SW480 (cell line): ENCODE measurements around the gene ARSB.

Experiments used
- DNase-seq: peaks from one replicate; pipeline ENCODE4 v3.0.0-alpha.2; 2016; ENCODE audit warnings: low spot score

ARSB gene

DNA sequence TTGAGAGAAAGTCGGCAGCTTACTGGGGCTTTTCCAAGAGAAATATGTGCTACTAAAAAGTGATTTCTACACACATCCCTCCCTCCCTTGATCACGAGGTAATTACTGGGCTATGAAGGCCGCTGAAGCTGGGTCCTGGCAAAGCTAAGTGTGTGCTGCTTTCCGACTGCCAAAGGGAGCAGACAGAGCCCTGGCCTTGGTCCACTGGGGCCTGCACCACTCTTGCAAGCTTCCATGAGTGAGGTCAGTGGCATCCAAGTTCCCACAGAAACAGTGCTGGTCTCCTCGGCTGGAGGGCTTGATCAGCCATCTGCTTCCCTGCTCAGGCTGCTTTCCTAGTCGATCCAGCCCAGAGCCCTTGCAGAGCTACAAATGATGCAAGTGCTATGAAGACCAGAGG, 181.8 kb downstream of the ARSB start:
- DNase-seq, result no peak

DNA sequence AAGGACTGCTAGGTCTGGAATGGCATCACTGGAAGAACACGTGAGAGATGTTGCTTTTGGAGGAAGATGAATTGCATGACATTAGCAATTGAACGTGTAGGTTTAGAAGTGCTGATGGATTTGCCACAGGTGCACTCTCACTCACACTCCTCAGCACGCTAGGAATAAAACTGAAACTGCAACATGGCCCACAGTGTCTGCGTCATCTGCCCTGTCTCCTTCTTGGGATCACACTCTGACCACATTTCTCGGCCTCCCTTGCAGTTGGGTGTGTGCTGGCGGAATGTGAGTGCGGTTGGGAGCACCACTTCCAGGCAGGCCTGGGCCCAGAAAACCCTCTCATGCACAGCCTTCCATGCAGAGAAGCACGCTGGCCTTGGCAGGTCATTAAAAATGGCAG, 183.7 kb downstream of the ARSB start:
- no peak for DNase-seq

DNA sequence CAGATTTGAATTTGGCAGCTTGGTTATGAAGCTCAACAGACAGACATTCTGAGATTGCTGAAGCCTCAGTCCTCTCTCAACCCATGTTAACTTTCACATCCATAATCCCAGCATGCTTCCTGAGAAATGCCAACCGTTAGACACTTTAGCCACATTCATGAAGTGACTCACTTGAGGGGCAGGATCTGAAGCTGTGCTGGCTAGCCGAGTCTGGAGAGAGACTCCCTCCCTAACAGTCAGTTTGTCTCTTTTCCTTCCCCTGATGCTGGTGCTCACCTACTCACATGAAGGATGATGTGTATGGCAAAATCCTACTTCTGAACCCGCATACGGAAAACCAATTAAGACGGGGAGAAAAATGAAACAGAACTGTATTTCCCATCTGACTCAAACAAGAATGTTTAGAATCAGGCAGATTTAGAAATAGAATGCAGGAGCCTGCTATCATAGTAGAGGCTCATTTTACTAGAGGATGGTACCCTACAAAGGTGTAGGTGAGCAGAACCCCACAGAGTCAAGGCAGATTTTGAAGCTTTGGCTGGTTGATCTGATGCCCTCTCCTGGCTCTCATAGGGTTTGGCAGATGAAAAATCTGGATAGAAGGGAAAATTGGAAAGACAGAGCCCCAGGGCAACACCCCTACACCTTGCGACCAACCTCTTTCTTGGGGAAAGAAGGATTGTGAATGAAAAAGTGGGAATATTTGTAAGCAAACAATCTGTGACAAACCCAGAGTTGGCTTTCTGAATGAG, 185.7 kb downstream of the ARSB start:
- no peak for DNase-seq

DNA sequence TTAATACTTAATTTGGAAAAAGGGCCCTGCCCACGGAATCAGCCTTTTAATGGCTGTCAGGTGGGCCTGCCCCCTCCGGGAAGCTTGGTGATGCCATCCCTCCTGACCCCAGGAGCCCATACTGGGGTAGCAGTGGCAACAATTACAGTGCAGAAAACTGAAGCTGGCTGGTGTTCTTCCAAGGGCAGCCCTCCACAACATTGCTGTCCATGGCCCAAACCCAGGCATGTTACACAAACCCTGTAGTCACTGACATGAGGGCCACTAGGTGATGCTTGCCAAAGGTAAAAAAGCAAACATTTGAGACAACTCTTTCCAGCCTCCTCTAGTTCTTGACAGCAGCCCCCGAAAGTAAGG, 186.5 kb downstream of the ARSB start:
- no peak for DNase-seq

DNA sequence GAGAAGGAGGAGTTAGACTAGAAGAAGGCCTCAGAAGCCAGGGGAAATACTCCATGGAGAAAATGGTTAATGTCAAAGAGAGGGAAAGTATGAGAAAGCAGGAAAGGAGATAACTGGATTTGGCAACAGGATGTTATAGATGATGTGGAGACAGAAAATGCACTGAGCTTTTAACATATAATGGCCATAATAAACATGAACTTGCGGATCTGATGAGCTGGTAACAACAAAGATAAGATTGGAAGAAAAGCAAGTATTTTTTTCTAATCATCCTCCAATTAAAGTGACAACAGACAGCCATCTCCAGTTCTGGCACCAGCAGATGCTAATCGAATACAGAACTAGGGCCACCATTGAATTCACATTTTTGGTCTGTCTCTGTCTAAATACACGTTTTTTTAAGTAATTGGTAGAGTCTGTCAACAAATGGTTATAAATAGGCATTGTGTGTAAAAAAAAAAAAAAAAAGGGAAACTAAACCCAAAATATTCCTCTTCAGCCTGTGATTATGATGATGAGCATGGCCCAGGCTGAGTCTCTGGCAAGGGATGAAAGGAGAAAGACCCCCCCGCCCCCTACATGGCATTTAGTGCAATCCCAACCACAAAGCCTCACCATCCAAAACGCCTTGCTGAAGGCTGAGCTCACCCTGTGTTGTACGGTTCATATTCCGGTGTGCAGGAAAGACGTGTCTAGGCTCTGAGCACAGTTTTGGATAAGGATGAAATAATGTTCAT, 187.0 kb downstream of the ARSB start:
- DNase-seq, result no peak

DNA sequence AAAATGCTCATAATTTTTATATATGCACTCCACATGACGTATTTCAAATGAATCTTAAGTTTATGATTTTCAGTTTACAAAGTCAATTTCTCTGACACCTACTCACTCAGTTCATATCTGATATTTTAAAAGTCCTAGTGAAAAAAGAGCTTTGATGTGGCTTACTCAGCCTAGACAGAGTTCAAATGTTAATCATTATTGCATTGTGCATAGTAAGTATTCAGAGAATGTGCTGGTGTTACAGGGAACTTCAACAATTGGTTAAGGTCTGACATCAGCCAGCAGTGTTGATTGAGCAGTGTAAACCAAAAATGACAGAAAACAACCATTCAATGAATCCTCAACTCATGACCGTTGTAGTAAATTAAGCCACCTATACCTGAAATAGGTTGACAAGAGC, 189.4 kb downstream of the ARSB start:
- peak; percentile 89 for DNase-seq

DNA sequence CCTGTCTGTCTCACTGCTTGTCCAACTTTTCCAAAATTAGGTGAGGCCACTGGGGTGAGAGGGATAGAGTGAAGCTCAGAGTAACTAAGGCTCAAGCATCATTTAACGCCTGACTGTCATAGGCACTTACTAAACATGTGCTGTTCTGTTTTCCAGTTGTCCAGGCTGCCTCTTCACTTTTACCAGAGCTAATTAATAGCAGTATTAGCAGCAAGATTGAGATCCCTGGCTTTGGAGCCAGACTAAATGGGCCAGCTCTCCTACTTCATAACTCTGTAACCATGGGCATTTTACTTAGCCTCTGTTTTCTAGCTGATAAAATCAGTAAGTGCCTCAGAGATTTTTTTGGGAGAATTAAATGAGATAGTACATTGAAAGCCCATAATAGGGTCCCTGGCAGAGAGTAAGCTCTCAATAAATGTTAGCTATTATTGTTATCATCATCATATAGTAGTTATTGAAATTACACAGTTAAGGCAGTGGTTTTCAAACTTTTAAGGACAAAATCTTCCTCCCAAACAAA, 190.4 kb downstream of the ARSB start:
- no peak for DNase-seq

DNA sequence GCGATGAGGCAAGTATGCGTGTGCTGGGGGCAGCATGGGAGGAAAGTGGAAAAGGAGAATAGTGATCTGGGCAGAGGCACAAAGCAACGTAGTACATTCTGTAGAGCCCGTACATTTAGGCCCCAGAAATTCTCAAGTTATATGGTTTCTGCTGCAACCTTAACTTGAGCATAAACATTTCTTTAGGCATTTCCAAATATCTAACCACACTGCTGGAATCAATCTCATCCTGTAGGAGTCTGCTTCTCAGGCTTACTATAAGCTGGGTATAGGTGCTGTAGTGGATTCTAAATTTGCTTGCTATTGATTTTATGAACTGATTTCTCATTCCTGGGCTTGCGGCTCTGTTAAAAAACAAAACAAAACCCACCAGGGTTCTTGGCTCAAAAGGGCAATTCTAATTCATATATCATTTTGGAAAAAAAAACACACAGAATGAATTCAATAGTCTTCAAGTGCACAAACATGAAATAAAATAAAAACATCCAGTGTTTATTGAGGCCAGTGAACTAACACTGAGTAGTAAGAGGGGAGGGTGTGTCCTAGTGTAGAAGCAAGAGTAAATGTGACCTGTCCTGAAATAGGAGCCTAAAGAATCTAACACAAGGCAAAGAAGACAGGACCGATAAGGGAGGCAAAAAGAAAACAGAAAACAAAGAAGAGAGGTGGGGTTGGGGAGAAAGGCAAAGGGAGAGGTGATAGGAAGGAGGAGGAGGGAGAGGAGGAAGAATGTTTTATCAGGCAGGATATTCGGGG, 191.0 kb downstream of the ARSB start:
- no peak for DNase-seq

DNA sequence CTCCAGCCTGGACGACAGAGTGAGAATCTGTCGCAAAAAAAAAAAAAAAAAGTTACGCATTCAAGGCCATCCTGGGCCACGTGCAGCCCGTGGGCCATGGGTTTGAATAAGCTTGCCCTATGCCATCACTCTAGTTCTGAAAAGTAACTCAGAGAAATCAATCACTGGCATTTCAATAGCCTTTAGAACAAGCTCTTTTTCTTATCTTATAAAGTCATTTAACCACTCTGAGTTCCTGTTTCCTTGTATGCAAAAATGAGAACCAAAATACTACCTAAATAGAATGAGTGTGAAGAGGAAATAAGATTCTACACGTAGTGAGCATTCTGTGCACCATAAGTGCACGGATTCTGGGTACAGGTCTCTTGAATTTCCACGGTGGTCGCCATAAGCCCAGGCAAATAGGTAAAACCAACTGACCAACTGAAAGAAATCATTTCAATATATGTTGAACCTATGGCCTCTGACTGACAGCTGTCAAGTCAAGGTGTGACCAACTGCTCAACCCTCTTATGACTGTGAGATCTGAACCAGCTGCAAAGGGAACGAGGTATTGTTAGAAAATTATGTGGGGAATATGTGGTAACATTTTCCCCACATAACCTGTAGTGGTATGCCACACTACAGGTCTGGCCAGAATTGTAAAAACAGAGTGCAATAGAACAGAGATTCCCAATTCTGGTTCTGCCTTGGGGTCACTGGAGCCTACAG, 192.6 kb downstream of the ARSB start:
- DNase-seq, result no peak

DNA sequence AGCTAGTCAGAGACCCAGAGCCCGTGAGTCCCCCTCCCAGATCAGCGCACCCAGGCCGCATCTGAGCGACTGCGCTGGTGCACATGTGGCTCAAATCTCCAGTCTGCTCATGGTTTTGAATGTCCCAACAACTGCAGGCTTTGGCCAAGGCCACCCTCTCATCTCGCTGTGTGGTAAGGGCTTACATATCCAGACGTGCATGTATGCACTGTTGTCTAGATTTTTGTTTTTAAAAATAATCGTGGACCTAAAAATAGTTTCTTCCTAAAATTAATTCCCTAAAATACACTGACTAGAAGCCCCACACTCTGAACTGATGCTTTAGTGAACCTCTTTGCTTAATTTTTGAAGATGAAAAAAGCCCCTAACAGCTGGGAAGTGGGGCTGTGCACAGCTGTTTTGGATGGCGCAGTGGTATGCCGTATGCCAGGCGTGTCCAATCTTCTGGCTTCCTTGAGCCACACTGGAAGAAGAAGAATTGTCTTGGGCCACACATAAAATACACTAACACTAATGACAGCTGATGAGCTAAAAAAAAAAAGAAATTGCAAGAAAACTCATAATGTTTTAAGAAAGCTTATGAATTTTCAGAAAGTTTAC, 193.5 kb downstream of the ARSB start:
- DNase-seq, result no peak

DNA sequence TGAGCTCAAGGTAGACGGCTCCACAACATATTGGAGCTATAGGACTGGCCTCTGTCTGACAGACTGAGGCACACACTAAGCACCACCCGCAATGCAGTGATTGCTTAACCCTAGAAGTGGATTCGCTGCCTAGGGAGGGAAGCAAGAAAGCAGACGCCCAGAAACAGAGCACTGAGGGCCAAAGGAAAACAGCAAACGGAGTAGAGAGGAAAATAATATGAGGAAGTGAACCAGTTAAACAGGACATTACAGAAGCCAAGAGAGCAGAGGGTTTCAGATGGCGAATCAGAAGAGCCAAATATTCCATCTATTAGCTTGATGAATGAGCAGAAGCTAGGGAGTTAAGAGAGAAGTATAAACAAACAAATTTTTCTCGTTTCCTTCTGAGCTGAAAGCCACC, 197.3 kb downstream of the ARSB start:
- DNase-seq, result no peak

DNA sequence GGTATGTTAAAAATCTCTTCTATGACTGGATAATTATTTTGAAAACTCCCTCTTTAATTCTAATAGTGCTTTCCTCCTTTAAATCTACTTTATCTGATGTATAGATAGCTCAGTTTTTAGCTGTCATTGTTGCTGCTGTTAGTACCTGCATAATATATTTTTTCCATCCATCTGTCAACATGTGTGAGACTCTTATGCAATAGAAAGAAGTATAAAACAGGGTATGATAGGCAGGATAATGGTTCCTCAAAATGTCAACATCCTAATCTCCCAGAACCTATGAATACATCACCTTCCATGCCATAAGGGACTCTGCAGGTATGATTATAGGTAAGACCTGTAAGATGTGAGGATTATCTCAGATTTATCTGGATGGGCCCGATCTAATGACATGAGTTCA, 199.7 kb downstream of the ARSB start:
- DNase-seq, result no peak

DNA sequence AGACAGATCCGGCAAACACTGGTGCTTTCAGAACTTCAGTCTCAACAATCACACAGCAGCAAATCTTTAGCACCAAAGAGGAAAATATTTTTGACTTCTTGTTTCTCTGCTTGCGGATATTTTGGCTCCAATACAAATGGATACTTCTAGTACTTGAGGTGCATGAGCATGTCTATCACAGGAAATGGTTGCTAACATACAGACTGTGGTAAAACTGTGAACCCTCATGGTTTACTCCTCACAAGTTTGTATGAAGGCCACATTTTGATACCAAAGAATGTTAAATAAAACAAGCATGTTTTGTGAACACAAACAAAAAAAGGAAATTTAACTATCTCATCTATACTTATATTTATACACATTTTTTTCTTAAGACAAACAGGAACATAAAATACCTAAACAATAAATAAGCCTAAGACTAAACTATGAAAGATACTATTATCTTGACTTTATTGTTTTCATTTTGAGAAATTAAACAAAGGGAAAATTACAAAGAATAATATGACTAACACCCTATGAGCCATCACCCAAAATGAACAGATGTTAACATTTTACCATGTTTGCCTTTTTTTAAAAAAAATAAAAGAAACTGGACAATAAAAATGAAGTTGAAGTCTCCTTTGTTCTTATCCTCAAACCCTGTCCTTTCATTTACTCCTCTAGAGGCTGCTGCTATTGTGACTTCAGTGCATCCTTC, 201.5 kb downstream of the ARSB start:
- DNase-seq, result no peak

DNA sequence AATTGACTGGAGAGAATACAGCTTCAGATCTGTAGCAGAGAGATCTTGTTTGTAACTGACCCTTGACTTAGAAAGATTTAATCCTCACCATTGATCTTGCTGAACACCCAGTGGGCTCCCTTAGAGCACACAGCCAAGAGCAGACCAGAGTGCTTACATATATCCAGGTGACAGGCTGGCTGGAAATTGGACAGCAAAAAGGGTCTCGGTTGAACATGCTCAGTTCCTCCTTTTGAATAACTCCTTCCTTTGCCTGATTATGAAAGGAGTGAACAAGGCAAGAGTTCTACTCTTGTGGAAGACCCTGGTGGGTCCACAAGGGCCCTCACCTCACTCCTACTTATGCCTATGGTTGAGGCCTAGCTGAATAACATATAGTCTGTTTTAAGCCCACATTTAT, 202.4 kb downstream of the ARSB start:
- DNase-seq, result no peak

DNA sequence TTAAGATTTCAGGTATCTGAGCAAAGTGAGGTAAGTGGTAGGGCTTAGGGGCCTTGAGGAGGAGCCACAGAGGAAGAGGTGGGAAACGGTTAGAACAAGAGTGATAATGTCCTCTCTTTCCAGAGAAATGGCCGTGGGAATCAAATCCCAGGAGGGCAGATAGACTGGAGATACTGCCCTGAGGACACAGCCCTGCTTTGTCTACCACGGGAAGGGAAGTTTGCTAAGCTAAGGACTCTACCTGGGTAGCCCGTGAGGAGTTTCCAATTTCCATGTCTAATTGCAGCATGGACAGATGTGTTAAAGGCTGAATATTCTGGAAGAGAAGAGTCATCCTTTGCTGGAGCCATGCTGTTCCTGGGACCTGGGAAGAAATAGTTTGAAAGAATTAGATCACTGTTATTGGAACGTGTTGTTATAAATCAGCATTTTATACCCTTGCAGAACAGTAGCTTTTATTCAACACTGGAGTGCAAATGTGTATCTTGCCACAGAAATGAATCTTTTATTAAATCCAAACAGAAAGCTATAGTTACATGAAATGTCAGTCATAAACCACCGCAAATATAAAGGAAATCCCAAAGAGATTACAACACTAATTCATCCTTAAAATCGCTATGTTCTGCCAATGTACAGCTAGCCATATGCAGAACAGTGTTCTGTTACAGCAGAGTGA, 203.4 kb downstream of the ARSB start:
- DNase-seq, result no peak

DNA sequence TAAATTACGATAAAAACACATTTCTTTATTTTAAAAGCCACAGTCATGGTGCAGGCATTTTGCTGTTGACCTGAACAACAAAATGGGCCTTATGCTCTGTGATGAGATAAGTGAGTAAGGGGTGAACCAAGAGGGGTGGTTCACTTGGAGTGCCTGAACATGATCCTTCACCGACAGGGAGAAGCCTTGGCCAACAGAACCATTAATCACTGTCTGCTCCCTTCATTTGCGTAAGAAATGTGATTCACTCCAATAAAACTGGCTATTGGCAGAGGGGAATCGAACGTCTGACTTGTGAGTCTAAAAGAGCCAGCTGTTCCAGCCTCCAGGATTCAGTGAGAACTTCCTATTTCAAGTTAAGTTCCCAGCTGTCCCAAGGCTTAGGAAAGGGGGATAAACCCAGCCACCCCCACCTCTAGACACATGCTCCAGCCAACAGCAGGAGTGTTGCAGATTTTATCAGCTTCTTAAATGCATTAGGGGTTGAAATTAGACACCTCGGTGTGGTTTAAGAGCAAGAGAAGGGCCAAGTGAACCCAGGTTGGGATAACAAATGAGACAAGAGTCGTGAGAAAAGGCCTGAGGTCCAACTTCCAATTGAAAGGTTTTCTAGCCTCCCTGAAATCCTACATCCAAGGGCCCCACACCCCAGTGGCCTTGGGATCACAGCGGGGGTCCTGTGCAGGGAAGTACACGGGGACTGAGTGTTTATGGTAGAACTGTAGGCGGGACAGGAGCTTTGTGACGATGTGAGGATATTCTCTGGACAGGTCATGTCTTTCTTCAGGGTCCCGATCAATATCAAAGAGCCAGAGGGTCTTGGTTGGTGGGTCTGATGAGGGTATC, 205.1 kb downstream of the ARSB start:
- DNase-seq, result no peak

DNA sequence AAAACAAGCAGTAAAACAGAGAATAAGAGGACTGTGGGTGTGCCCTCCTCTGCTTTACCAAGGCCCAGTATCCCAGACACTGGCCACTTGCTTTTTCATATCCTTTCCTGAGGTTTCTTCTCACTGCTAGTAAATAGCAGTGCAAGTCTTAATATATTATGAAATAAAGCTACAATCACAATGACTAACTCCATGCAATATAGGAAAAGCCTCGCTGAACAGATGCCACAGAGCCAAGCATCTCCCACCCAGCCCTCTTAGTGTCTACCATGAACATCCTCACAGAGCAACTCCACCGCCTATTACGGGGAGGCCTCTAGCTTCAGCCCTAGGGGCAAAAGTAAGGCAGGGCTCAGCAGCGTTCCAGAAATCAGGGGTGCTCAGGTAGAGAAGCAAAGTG, 205.8 kb downstream of the ARSB start:
- DNase-seq, result no peak

DNA sequence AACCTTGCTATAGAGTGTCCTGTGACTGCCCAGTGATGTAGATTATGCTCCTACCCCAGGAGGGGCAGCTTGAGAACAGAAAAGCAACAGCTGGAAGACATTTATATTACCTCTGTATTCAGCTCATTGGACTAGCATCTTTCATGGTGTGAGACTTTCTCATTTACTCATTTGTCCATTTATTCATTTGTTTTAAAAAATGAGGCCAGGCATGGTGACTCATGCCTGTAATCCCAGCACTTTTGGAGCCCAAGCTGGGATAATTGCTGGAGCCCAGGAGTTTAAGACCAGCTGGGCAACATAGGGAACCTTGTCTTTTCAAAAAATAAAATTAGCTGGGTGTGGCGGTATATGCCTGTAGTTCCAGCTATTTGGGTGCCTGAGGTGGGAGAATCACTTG, 206.6 kb downstream of the ARSB start:
- no peak for DNase-seq

DNA sequence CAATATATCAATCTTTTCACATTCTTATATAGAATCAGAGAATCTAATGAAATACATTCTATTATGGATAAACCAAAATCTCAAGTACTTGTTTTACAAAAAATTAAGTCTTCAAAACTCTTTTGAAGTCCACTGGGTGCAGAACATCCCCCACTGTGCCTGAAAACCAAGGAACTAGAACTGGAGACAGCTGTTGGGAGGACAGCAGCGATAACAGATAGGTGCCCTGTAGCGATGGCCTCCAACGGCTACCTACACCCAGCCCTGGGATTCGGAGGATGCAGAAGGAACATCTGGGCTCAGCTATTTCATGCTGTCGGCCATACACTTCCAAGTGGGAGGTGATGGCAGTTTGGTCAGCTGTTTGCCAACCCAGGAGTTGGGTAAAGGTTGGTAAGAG, 207.2 kb downstream of the ARSB start:
- DNase-seq, result no peak

DNA sequence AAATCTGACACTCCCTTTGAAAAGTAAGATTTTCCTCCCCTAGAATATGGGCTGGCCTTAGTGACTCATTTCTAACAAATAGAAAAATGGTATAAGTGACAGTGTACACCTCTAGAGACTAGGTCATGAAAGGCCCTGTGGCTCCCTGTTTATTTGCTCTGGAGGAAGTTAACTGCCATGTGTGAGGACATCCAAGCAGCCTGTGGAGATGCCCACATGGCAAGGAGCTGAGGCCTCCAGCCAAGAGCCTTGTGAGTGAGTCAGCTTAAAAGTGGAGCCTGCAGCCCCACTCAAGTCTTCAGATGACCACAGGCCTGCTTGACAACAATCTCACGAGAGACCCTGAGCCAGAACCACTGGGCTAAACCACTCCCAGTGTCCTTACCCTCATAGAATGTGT, 208.5 kb downstream of the ARSB start:
- DNase-seq, result peak; percentile 65
